ES-I3 (cell line): ENCODE data around the gene SYNPO2.
"Not testable (repeated sequence)": the region's sequence is repeated elsewhere in the genome, so short reads cannot be mapped to it uniquely, and the experiment has no call there.

ENCODE experiments used
- H3K36me3 ChIP-seq: 2 replicates; pipeline ENCODE4 v1.6.1; 2013; ENCODE audit warnings: mild to moderate bottlenecking, low read length, control low read depth, moderate library complexity; ENCODE audit not compliant: insufficient read depth
- H3K4me1 ChIP-seq: 2 replicates; pipeline ENCODE4 v1.6.1; 2013; ENCODE audit warnings: mild to moderate bottlenecking, control low read depth, low read length; ENCODE audit not compliant: insufficient read depth
- H3K9ac ChIP-seq: 2 replicates; pipeline ENCODE4 v1.6.1; 2013; ENCODE audit warnings: low read depth, mild to moderate bottlenecking, low read length, moderate library complexity
- H3K9me3 ChIP-seq: 2 replicates; pipeline ENCODE4 v1.6.1; 2013; ENCODE audit warnings: mild to moderate bottlenecking, low read length, moderate library complexity; ENCODE audit not compliant: control insufficient read depth, insufficient read depth

The SYNPO2 gene

GRCh38 chr4:118957722-118958445 lies 69.2 kb downstream of the SYNPO2 start:
- no peaks in the 10 kb centered on the region for H3K9me3 ChIP-seq
- no peaks in the 10 kb centered on the region for H3K4me1 ChIP-seq
- no peak overlapping the region for H3K9ac ChIP-seq
- no peaks in the 10 kb centered on the region for H3K36me3 ChIP-seq

DNA sequence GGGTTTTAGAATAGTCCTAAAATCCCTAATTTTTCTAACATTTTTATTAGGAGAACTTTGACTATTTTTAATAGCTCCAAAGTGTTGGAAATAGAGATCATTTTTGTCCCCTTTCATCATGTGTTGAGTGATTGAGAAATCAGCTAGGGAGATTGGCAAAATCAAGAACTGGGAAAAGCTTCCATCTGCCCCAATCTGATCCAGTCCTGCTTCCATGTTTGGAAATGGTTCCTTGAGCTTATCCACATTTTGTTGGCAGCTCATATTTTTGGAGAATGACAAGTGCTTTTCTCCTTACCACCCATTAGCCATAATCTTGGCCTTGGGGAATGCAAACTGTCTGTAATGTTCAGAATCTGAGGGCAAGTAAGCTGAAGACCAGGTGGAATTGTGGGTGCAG lies 73.9 kb downstream of the SYNPO2 start:
- no peaks in the 10 kb centered on the region for H3K9me3 ChIP-seq
- no peak overlapping the region for H3K9ac ChIP-seq

GRCh38 chr4:118964891-118965411 lies 76.3 kb downstream of the SYNPO2 start:
- H3K9me3 ChIP-seq: no peaks in the 10 kb centered on the region
- no peaks in the 10 kb centered on the region for H3K36me3 ChIP-seq
- H3K9ac ChIP-seq: no peak overlapping the region
- H3K4me1 ChIP-seq: peaks cover 20% of the 10 kb centered on the region

More for the DNA sequence above, 73.9 kb downstream of the SYNPO2 start:
- Histone ChIP-seq H3K4me1 (peaks cover 5% of the 10 kb centered on the region; the same call in 1 of the 2 replicates), H3K36me3 (no peaks in the 10 kb centered on the region)

DNA sequence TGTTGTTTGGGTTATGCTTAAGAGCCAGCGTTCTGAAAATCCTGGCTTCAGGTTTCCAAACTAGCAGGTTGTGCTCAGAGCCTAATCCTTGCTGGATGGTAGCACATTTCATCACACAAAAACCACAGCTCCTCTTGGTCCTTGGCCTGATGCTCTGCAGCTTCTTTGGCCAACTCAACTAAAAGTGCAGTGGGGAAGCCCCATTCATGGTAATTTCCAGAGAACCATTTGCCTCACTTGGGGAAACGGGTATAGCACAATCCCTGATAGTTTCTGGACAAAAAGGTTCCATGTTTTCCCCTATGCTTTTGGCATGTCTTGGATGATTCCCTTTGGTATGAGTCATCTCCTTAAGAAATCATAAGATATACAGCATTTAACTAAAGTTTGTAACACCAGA lies 78.7 kb downstream of the SYNPO2 start:
- Histone ChIP-seq H3K4me1 (peaks cover 20% of the 10 kb centered on the region), H3K9ac (no peak overlapping the region), H3K36me3 (no peaks in the 10 kb centered on the region), H3K9me3 (no peaks in the 10 kb centered on the region)

- Histone ChIP-seq H3K9me3 (no peaks in the 10 kb centered on the region), H3K4me1 (peaks cover 20% of the 10 kb centered on the region), H3K9ac (no peak overlapping the region), H3K36me3 (no peaks in the 10 kb centered on the region)
Measured at GRCh38 chr4:118968005-118968404, 79.4 kb downstream of the SYNPO2 start.

DNA sequence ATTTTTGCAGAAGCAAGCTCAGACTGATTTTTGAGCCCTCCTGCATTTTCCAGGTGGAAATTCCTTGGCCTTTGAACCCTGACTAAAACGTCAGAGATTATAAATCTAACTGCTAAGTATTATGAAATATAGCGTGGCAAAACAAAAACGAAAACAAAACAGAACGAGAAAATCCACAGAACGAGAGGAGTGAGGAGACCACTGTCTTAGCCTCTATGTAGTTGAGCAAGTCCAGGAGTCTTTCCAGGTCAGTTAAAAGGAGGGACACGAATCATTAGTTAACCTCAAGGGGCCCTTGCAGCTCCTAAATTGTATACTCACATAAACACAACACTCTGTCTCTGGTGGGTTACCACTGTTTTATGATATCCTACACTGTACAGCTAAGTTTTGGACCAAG lies 80.2 kb downstream of the SYNPO2 start:
- Histone ChIP-seq H3K9me3 (no peaks in the 10 kb centered on the region), H3K4me1 (peaks cover 20% of the 10 kb centered on the region), H3K36me3 (no peaks in the 10 kb centered on the region), H3K9ac (no peak overlapping the region)

DNA sequence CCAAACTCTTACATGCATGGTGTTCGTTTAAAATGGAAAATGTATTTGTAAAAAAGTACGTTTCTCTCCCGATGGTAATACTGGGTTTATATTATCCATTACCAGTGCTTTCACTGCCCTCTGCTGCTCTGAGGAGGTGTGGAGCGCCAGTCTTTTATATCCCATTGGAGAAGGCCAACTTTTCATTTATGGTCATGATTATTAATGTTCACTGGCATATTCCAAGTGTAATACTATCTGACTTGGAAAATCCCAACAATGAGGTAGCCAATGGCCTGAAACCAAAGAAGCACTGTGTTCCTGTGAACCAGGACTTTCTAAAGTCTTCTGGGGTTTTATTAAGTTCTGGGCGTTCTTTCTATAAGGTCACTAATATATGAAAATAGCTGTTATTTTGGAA lies 80.7 kb downstream of the SYNPO2 start:
- no peak overlapping the region for H3K9ac ChIP-seq
- H3K9me3 ChIP-seq: no peaks in the 10 kb centered on the region
- peaks cover 20% of the 10 kb centered on the region for H3K4me1 ChIP-seq
- H3K36me3 ChIP-seq: no peaks in the 10 kb centered on the region

- Histone ChIP-seq H3K9ac (no peak overlapping the region), H3K4me1 (peaks cover 19% of the 10 kb centered on the region), H3K36me3 (no peaks in the 10 kb centered on the region), H3K9me3 (no peaks in the 10 kb centered on the region)
Measured at GRCh38 chr4:118972167-118972566, 83.5 kb downstream of the SYNPO2 start.

- Histone ChIP-seq H3K9me3 (no peaks in the 10 kb centered on the region), H3K4me1 (peaks cover 9% of the 10 kb centered on the region), H3K9ac (no peak overlapping the region), H3K36me3 (no peaks in the 10 kb centered on the region)
Measured at GRCh38 chr4:118973295-118973694, 84.6 kb downstream of the SYNPO2 start.

DNA sequence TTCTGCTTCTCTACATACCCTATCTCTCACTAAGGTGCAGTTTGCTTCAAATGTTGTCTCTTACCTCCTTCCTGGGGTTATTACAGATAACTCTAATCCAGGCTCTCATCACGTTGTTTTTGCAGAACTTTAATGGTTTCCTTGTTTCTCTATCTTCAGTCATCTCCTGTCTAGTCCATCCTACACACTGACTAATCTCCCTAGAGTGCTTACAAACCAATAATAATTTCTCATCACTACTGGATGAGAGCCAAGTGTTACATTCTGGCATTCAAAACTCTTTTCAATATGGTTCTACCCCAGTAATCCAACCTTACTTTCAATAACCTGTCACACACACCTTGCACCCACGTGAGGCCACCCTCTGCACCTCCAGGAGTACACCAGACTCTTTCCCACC lies 86.1 kb downstream of the SYNPO2 start:
- Histone ChIP-seq H3K9ac (no peak overlapping the region), H3K9me3 (no peaks in the 10 kb centered on the region), H3K4me1 (no peaks in the 10 kb centered on the region), H3K36me3 (no peaks in the 10 kb centered on the region)

- Histone ChIP-seq H3K4me1 (no peaks in the 10 kb centered on the region), H3K9ac (no peak overlapping the region), H3K9me3 (no peaks in the 10 kb centered on the region), H3K36me3 (no peaks in the 10 kb centered on the region)
Measured at GRCh38 chr4:118975449-118976192, 87.0 kb downstream of the SYNPO2 start.

GRCh38 chr4:118976193-118976560 lies 87.5 kb downstream of the SYNPO2 start:
- not testable (repeated sequence) for H3K9me3 ChIP-seq

GRCh38 chr4:118977100-118977499 lies 88.4 kb downstream of the SYNPO2 start:
- not testable (repeated sequence) for H3K36me3 ChIP-seq, H3K9ac ChIP-seq, H3K9me3 ChIP-seq, H3K4me1 ChIP-seq

More at GRCh38 chr4:118976193-118976560, 87.5 kb downstream of the SYNPO2 start:
- not testable (repeated sequence) for H3K9ac ChIP-seq, H3K4me1 ChIP-seq, H3K36me3 ChIP-seq

- Histone ChIP-seq H3K9ac (no peak overlapping the region), H3K36me3 (no peaks in the 10 kb centered on the region), H3K4me1 (no peaks in the 10 kb centered on the region; the same call in 1 of the 2 replicates), H3K9me3 (no peaks in the 10 kb centered on the region)
Measured at GRCh38 chr4:118979712-118980111, 91.1 kb downstream of the SYNPO2 start.
